OCI-LY1 (cell line): ENCODE measurements around the gene SYNGR1.
A peak's percentile ranks its signal among the peaks of the same experiment; 100 is the strongest.

ENCODE experiments used
- H2AFZ ChIP-seq: fragments of 200-600 bp; sonication (generic), shearing (Covaris generic); 2 replicates; pipeline ENCODE4 v1.6.0; 2014; ENCODE audit warnings: antibody characterized with exemption, mild to moderate bottlenecking, low read length
- H3F3A ChIP-seq: fragments of 200-600 bp; sonication (generic), shearing (Covaris generic); 2 replicates; pipeline ENCODE4 v1.6.0; 2014; ENCODE audit warnings: mild to moderate bottlenecking, antibody characterized with exemption, low read length, moderate library complexity; ENCODE audit not compliant: insufficient read depth
- H3K27ac ChIP-seq: fragments of 200-600 bp; sonication (generic); 2 replicates; pipeline ENCODE4 v1.5.1; 2014; ENCODE audit warnings: low read length, mixed run types, mild to moderate bottlenecking, low read depth; ENCODE audit not compliant: poor library complexity, severe bottlenecking
- H3K27me3 ChIP-seq: fragments of 200-600 bp; sonication (generic); 2 replicates; pipeline ENCODE4 v1.6.0; 2014; ENCODE audit warnings: antibody characterized with exemption, mild to moderate bottlenecking, low read length, moderate library complexity; ENCODE audit not compliant: insufficient read depth
- H3K36me3 ChIP-seq: fragments of 200-600 bp; sonication (generic); 2 replicates; pipeline ENCODE4 v1.6.1; 2014; ENCODE audit warnings: mild to moderate bottlenecking, antibody characterized with exemption, low read length, moderate library complexity, mixed read lengths; ENCODE audit not compliant: insufficient read depth
- H3K4me1 ChIP-seq: fragments of 200-600 bp; sonication (generic); 2 replicates; pipeline ENCODE4 v1.5.1; 2014; ENCODE audit warnings: mild to moderate bottlenecking, low read length, moderate library complexity; ENCODE audit not compliant: insufficient read depth, severe bottlenecking
- H3K4me2 ChIP-seq: fragments of 200-600 bp; sonication (generic), shearing (Covaris generic); 2 replicates; pipeline ENCODE4 v1.6.1; 2014; ENCODE audit warnings: low read length
- H3K4me3 ChIP-seq: fragments of 200-600 bp; sonication (generic); 2 replicates; pipeline ENCODE4 v1.5.1; 2014; ENCODE audit warnings: low read length, low read depth, mild to moderate bottlenecking, mixed read lengths; ENCODE audit not compliant: poor library complexity, severe bottlenecking
- H3K79me2 ChIP-seq: fragments of 200-600 bp; shearing (Covaris generic); 2 replicates; pipeline ENCODE4 v1.6.1; 2016; ENCODE audit warnings: mixed run types, low read length, mixed read lengths; ENCODE audit not compliant: insufficient read depth
- H3K9ac ChIP-seq: fragments of 200-600 bp; sonication (generic), shearing (Covaris generic); 2 replicates; pipeline ENCODE4 v1.6.1; 2014; ENCODE audit warnings: mild to moderate bottlenecking, low read length, mixed read lengths
- H3K9me2 ChIP-seq: fragments of 200-600 bp; sonication (generic), shearing (Covaris generic); 2 replicates; pipeline ENCODE4 v1.6.1; 2014; ENCODE audit warnings: low read depth, mild to moderate bottlenecking, low read length, mixed read lengths
- H3K9me3 ChIP-seq: fragments of 200-600 bp; shearing (Covaris generic); 2 replicates; pipeline ENCODE4 v1.6.1; 2014; ENCODE audit warnings: low read length, mixed read lengths
- H4K20me1 ChIP-seq: fragments of 200-600 bp; sonication (generic), shearing (Covaris generic); 2 replicates; pipeline ENCODE4 v1.6.0; 2016; ENCODE audit warnings: mild to moderate bottlenecking, low read length; ENCODE audit not compliant: insufficient read depth
- EZH2 ChIP-seq: fragments of 200-600 bp; sonication (generic), shearing (Covaris generic); IDR thresholded peaks from 2 replicates; pipeline ENCODE4 v1.8.0; 2017; ENCODE audit warnings: borderline replicate concordance, mixed run types, mild to moderate bottlenecking, antibody characterized with exemption, low read length, moderate library complexity, mixed read lengths
- TF ChIP-seq, protein P1 (sequence below): fragments of 200-600 bp; sonication (generic), shearing (Covaris generic); IDR thresholded peaks from 2 replicates; pipeline ENCODE4 v1.5.1; 2017; ENCODE audit warnings: mild to moderate bottlenecking, antibody characterized with exemption, low read length, moderate library complexity, mixed read lengths

The SYNGR1 gene

DNA sequence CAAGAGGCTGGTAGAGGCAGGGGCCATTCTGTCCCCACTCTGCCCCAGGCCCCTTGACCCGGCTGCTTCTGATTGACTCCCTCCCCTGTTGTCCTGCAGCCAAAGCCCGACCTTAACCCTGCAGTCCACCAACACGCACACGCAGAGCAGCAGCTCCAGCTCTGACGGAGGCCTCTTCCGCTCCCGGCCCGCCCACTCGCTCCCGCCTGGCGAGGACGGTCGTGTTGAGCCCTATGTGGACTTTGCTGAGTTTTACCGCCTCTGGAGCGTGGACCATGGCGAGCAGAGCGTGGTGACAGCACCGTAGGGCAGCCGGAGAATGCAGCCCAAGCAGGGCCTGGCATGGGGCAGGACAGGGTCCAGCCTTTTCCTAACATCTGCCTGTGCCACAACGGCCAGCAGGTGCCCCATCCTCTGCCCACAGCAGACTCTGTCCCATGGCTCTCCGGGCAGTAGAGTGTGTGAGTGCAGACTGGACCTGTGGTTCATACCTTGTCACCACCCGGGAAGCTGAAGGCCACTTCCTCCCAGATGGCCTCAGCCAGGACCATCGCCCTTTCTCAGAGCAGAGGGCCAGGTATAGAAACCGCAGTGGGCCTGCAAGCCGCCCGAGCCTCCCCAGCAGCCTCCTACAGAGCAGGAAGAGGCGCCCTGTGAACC is 80.3 kb downstream of the SYNGR1 start:
- Histone ChIP-seq H2AFZ (no peak overlapping the region), H3K27me3 (no peaks in the 10 kb centered on the region), H4K20me1 (no peaks in the 10 kb centered on the region), H3K4me2 (no peak overlapping the region), H3K36me3 (peaks cover 76% of the 10 kb centered on the region), H3K9ac (no peak overlapping the region), H3F3A (no peaks in the 10 kb centered on the region), H3K27ac (no peak overlapping the region), H3K9me3 (no peaks in the 10 kb centered on the region), H3K9me2 (no peaks in the 10 kb centered on the region), H3K4me1 (peaks cover under 1% of the 10 kb centered on the region), H3K79me2 (no peaks in the 10 kb centered on the region), H3K4me3 (no peak overlapping the region)
- TF ChIP-seq, protein P1, sequence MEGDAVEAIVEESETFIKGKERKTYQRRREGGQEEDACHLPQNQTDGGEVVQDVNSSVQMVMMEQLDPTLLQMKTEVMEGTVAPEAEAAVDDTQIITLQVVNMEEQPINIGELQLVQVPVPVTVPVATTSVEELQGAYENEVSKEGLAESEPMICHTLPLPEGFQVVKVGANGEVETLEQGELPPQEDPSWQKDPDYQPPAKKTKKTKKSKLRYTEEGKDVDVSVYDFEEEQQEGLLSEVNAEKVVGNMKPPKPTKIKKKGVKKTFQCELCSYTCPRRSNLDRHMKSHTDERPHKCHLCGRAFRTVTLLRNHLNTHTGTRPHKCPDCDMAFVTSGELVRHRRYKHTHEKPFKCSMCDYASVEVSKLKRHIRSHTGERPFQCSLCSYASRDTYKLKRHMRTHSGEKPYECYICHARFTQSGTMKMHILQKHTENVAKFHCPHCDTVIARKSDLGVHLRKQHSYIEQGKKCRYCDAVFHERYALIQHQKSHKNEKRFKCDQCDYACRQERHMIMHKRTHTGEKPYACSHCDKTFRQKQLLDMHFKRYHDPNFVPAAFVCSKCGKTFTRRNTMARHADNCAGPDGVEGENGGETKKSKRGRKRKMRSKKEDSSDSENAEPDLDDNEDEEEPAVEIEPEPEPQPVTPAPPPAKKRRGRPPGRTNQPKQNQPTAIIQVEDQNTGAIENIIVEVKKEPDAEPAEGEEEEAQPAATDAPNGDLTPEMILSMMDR, result no peak
- no peak for TF ChIP-seq EZH2

DNA sequence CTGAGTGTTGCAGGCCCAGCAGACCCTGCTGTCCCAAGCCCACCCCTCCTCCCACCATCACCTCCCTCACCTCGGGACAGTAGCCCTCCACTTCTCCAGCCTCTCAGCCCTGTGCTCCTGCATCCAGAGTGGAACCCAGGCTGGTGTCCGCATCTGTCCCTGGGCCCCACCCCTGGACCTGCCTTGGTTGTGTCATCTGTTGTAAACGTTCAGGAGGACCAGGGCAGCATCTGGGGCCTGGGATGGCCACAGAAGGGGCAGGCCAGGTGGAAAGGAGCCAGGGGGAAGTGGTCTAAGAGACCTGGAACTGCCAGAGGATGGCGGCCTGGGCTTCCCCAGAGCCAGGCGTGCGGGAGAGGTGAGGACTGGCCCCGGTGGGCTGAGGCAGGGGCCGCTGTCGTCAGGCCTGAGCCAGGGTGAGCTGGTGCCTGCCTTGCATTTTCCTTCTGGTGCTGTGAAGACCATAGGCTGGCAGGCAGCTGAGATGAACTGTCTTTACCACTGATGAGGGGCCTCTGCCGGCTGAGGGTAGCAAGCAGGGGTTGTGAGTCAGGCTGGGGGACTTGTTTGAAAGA is 80.9 kb downstream of the SYNGR1 start:
- peaks cover 7% of the 10 kb centered on the region for H3K4me1 ChIP-seq
- H3K27ac ChIP-seq, result peak overlapping the region; percentile 17
- no peaks in the 10 kb centered on the region for H4K20me1 ChIP-seq

DNA sequence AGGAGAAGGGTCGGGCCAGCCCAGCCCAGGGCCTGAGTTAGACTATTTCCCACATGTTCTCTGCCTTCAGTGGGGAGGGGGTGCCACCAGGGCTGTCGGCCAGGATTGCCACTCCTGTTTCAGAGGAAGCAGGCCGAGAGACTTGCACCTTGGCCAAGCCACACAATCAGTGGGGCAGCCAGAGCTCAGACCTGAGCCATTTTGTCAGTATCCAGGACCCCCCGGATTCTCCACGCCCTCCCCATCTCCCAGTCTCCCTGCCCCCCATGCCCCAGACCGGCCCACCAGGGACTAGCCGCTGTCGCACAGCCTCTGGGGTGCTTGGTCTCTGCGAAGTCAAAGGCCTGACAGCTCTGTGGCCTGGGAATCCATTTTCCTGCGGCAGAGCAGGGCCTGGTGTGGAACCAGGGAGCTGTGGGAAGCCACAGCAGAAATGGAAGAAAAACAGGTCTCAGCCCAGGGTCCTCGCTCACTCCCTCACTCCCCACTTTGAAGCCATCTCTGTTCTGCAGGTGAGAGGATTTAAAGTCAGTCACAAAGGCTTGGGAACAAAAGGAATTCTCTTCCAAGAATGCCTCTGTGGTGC is 81.5 kb downstream of the SYNGR1 start:
- no peak overlapping the region for H3K4me2 ChIP-seq

More for the DNA sequence above, 80.9 kb downstream of the SYNGR1 start:
- Histone ChIP-seq H3K9me3 (no peaks in the 10 kb centered on the region), H3K4me2 (no peak overlapping the region), H3K79me2 (no peaks in the 10 kb centered on the region), H3K9ac (no peak overlapping the region), H3F3A (no peaks in the 10 kb centered on the region), H3K4me3 (no peak overlapping the region), H3K9me2 (no peaks in the 10 kb centered on the region), H2AFZ (no peak overlapping the region), H3K36me3 (peaks cover 73% of the 10 kb centered on the region), H3K27me3 (no peaks in the 10 kb centered on the region)
- TF ChIP-seq, protein P1, result no peak
- no peak for TF ChIP-seq EZH2

More for the DNA sequence above, 81.5 kb downstream of the SYNGR1 start:
- no peaks in the 10 kb centered on the region for H3F3A ChIP-seq
- TF ChIP-seq EZH2, result no peak
- TF ChIP-seq, protein P1, result no peak
- H3K27ac ChIP-seq, result peak overlapping the region; percentile 17
- H3K9me3 ChIP-seq, result no peaks in the 10 kb centered on the region
- no peak overlapping the region for H3K9ac ChIP-seq
- peaks cover 69% of the 10 kb centered on the region for H3K36me3 ChIP-seq
- H3K27me3 ChIP-seq, result no peaks in the 10 kb centered on the region
- H3K79me2 ChIP-seq, result no peaks in the 10 kb centered on the region
- no peaks in the 10 kb centered on the region for H3K9me2 ChIP-seq
- no peaks in the 10 kb centered on the region for H4K20me1 ChIP-seq
- no peak overlapping the region for H3K4me3 ChIP-seq
- H3K4me1 ChIP-seq, result peaks cover 13% of the 10 kb centered on the region
- H2AFZ ChIP-seq, result no peak overlapping the region
